Right lung (tissue), 5 donors: ENCODE data around the gene CLOCK. TPM values are rescaled to one million over a fixed set of nuclear protein-coding genes. Genes with fewer than 3 reads are reported as not detected.

ENCODE experiments used
- DNase-seq, 2 donors: peaks; one replicate each; pipeline ENCODE4 v3.0.0-alpha.2; 2013
- polyA plus RNA-seq, 5 donors: library from polyadenylated mRNA; unstranded; fragments of 120-200 nt; gene quantifications; one replicate each; pipeline versions ENCODE4 v1.2.1 to v1.2.3, GENCODE V29; 2013; ENCODE audit warnings: inconsistent platforms in 1 of 5, low replicate concordance in 1 of 5; ENCODE audit not compliant: insufficient read length in 5 of 5, insufficient read depth in 1 of 5

The CLOCK gene
- polyA plus RNA-seq, 5 donors = 14.2 to 22.7 (median 20.6) TPM

DNA sequence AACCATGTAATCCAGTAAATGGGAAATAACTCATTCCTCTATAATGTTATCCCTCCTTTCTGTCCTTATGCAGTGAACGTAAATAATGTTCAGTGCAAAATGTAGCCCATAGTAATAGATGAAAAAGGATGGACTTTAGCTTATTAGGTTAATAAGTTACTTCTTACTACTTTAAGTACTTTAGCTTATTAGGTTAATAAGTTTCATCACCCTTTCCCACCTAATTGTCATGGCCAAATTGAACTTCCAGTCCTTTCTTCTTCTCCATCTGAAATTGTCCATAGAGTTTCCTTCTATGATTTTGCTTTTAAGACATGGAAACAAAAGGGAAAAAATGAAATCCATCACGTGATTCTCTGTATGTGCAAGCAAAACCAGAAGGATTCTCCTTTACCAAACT is 166.1 kb downstream of the CLOCK start:
- no peak for DNase-seq

DNA sequence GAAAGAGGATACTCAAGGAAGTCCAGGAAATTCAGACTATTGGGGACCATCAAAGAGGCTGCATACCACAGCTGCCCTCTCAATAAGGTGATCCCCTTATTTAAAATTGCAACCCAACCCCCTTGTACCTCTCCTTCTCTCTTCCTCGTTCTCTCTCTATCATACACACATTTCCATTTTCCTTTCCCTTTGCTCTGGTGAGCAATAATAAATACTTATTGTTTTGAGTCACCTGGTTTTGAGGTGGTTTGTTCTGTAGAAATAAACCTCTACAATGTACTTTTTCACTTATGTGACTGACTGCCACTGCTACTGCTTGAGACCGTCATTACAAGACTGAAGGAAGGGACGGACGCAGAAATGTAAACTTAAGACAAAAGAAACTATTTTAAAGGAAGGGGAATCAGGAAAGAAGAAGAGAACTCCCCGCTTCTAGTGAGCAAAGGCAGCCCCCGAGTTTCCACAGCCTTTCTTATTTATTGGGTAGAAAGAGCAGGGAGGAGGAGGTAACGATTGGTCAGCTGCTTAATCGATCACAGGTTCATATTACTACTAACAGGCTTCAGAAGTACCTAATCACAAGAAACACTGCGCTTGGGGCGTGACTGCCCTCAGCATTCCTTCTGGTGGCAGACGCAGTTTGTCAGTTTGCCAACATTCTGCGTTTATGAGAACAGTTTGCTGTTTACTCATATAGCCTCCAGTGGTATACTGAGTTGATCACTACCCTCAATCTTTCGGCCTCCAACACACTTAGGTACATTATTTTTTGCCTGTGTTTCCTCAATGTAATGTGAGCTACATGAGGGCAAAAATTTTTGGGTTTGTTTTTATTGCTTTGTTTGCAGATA is 167.9 kb downstream of the CLOCK start:
- no peak for DNase-seq

Other genes with a start within 250 kb of the CLOCK start
- 10 to 100 TPM; 12.8 to 17.6 (median 12.9) TPM for gene SRD5A3, start 200.7 kb downstream of the CLOCK start, polyA plus RNA-seq
- gene TMEM165, start 151.0 kb downstream of the CLOCK start, polyA plus RNA-seq = 100 to 1,000 TPM in 1 of 5 donors, 10 to 100 TPM in 4; 77.0 to 109 (median 92.6) TPM
- under 1 TPM in 1 of 5 donors, not detected in 4; 0.36 TPM for gene PDCL2, start 45.3 kb upstream of the CLOCK start, polyA plus RNA-seq
- 10 to 100 TPM in 1 of 5 donors, 1 to 10 TPM in 4; 4.1 to 33.3 (median 6.1) TPM for gene NMU, start 89.4 kb upstream of the CLOCK start, polyA plus RNA-seq